ENCODE data around the gene PIM1. TPM values are rescaled to one million over a fixed set of nuclear protein-coding genes. Genes with fewer than 3 reads are reported as not detected.

The PIM1 gene
- polyA plus RNA-seq, 1 donor from 2014 or later = 4.1 TPM

GRCh38 chr6:37205175-37205996 lies 35.4 kb downstream of the PIM1 start:
- TF ChIP-seq EP300 (conservative IDR thresholded peaks at IDR 0.05; ENCODE audit: poor library complexity, severe bottlenecking) = no peak
- TF ChIP-seq POLR2AphosphoS5 (IDR thresholded peaks at IDR 0.05) = no peak
- TF ChIP-seq SMC3 (conservative IDR thresholded peaks at IDR 0.05; ENCODE audit: poor library complexity) = no peak
- no peak for TF ChIP-seq MXI1 (conservative IDR thresholded peaks at IDR 0.05; ENCODE audit: poor library complexity, severe bottlenecking)
- TF ChIP-seq REST (IDR thresholded peaks at IDR 0.05; ENCODE audit: borderline replicate concordance) = no peak
- TF ChIP-seq EZH2 (IDR thresholded peaks at IDR 0.05; ENCODE audit: borderline replicate concordance, insufficient read depth, low read length, poor library complexity, severe bottlenecking) = no peak
- H3K27ac ChIP-seq (ENCODE audit: low read length) = no peak overlapping the region
- H3K9me2 ChIP-seq (ENCODE audit: insufficient read depth, low read length) = no peaks in the 10 kb centered on the region
- no peaks in the 10 kb centered on the region for H3F3A ChIP-seq (ENCODE audit: insufficient read depth, low read length, poor library complexity, severe bottlenecking)
- no peaks in the 10 kb centered on the region for H3K36me3 ChIP-seq (ENCODE audit: insufficient read depth, low read length)
- no peaks in the 10 kb centered on the region for H3K27me3 ChIP-seq (ENCODE audit: insufficient read depth, low read depth, low read length)
- no peaks in the 10 kb centered on the region for H3K79me2 ChIP-seq (replicated peaks; ENCODE audit: insufficient read depth, low read length)
- no peaks in the 10 kb centered on the region for H3K9me3 ChIP-seq (ENCODE audit: low read length)
- H3K9ac ChIP-seq (ENCODE audit: low read length) = no peak overlapping the region
- no peak overlapping the region for H3K4me3 ChIP-seq (ENCODE audit: low read length)
- no peaks in the 10 kb centered on the region for H4K20me1 ChIP-seq (ENCODE audit: insufficient read depth)
- no peak overlapping the region for H3K4me2 ChIP-seq (ENCODE audit: low read length)
- H2AFZ ChIP-seq (ENCODE audit: low read depth, low read length) = no peak overlapping the region

- Histone ChIP-seq H3F3A (ENCODE audit: insufficient read depth, low read length, poor library complexity, severe bottlenecking) (no peaks in the 10 kb centered on the region), H3K9me2 (ENCODE audit: insufficient read depth, low read length) (no peaks in the 10 kb centered on the region), H4K20me1 (ENCODE audit: insufficient read depth) (no peaks in the 10 kb centered on the region), H3K4me2 (ENCODE audit: low read length) (no peak overlapping the region), H3K79me2 (replicated peaks; ENCODE audit: insufficient read depth, low read length) (no peaks in the 10 kb centered on the region), H3K27ac (ENCODE audit: low read length) (no peak overlapping the region), H3K36me3 (ENCODE audit: insufficient read depth, low read length) (no peaks in the 10 kb centered on the region), H3K27me3 (ENCODE audit: insufficient read depth, low read depth, low read length) (no peaks in the 10 kb centered on the region), H3K4me3 (ENCODE audit: low read length) (no peak overlapping the region), H2AFZ (ENCODE audit: low read depth, low read length) (no peak overlapping the region), H3K9me3 (ENCODE audit: low read length) (no peaks in the 10 kb centered on the region), H3K9ac (ENCODE audit: low read length) (no peak overlapping the region)
- TF ChIP-seq RAD21 (conservative IDR thresholded peaks at IDR 0.05) (no peak), POLR2AphosphoS5 (IDR thresholded peaks at IDR 0.05) (no peak), SMC3 (conservative IDR thresholded peaks at IDR 0.05; ENCODE audit: poor library complexity) (no peak), EZH2 (IDR thresholded peaks at IDR 0.05; ENCODE audit: borderline replicate concordance, insufficient read depth, low read length, poor library complexity, severe bottlenecking) (no peak), TAF1 (IDR thresholded peaks at IDR 0.05; ENCODE audit: low read depth) (no peak), MXI1 (conservative IDR thresholded peaks at IDR 0.05; ENCODE audit: poor library complexity, severe bottlenecking) (no peak), CTCF (IDR thresholded peaks at IDR 0.05; ENCODE audit: poor library complexity, severe bottlenecking) (no peak), REST (IDR thresholded peaks at IDR 0.05; ENCODE audit: borderline replicate concordance) (no peak), EP300 (conservative IDR thresholded peaks at IDR 0.05; ENCODE audit: poor library complexity, severe bottlenecking) (no peak)
Observed at GRCh38 chr6:37205997-37206340, 36.0 kb downstream of the PIM1 start.
